ENCODE results near the gene ZNF689. TPM values are rescaled to one million over a fixed set of nuclear protein-coding genes. Genes with fewer than 3 reads are reported as not detected.

ZNF689 gene
- total RNA-seq, 1 donor, result 8.1 TPM

GRCh38 chr16:30565526-30565925 is 44.7 kb downstream of the ZNF689 start:
- TF ChIP-seq CTCF (IDR thresholded peaks at IDR 0.05; ENCODE audit: insufficient read depth, low read length), result no peak
- DNase-seq (ENCODE audit: low read depth), result no peak
- no peak overlapping the region for H3K4me3 ChIP-seq (ENCODE audit: low read depth, low read length)

- no peak for DNase-seq (ENCODE audit: low read depth)
- no peak overlapping the region for H3K4me3 ChIP-seq (ENCODE audit: low read depth, low read length)
- no peak for TF ChIP-seq CTCF (IDR thresholded peaks at IDR 0.05; ENCODE audit: insufficient read depth, low read length)
Observed at GRCh38 chr16:30562021-30562420, 48.2 kb downstream of the ZNF689 start.

- no peak for TF ChIP-seq CTCF (IDR thresholded peaks at IDR 0.05; ENCODE audit: insufficient read depth, low read length)
- no peak for DNase-seq (ENCODE audit: low read depth)
- H3K4me3 ChIP-seq (ENCODE audit: low read depth, low read length), result peak overlapping the region; percentile 42
Observed at GRCh38 chr16:30561089-30561816, 48.9 kb downstream of the ZNF689 start.

- DNase-seq (ENCODE audit: low read depth), result no peak
- no peak for TF ChIP-seq CTCF (IDR thresholded peaks at IDR 0.05; ENCODE audit: insufficient read depth, low read length)
- H3K4me3 ChIP-seq (ENCODE audit: low read depth, low read length), result no peak overlapping the region
Observed at GRCh38 chr16:30559690-30560089, 50.5 kb downstream of the ZNF689 start.

- no peak for DNase-seq (ENCODE audit: low read depth)
- H3K4me3 ChIP-seq (ENCODE audit: low read depth, low read length), result peak overlapping the region; percentile 55
- TF ChIP-seq CTCF (IDR thresholded peaks at IDR 0.05; ENCODE audit: insufficient read depth, low read length), result no peak
Observed at GRCh38 chr16:30558789-30559377, 51.3 kb downstream of the ZNF689 start.

- DNase-seq (ENCODE audit: low read depth), result peak; percentile 98
- H3K4me3 ChIP-seq (ENCODE audit: low read depth, low read length), result peak within 1 kb of the TSS; percentile 79
- no peak for TF ChIP-seq CTCF (IDR thresholded peaks at IDR 0.05; ENCODE audit: insufficient read depth, low read length)
Observed at GRCh38 chr16:30557957-30558788, 52.0 kb downstream of the ZNF689 start, which contains the start of gene ZNF764. Gene ZNF764 (minus strand): TSS chr16:30558374. CDS start chr16:30558182, 192 bp downstream.

All from fibroblast of the aortic adventitia (primary cell).